Measurements from ENCODE around the gene NUP205.

NUP205 gene, protein sequence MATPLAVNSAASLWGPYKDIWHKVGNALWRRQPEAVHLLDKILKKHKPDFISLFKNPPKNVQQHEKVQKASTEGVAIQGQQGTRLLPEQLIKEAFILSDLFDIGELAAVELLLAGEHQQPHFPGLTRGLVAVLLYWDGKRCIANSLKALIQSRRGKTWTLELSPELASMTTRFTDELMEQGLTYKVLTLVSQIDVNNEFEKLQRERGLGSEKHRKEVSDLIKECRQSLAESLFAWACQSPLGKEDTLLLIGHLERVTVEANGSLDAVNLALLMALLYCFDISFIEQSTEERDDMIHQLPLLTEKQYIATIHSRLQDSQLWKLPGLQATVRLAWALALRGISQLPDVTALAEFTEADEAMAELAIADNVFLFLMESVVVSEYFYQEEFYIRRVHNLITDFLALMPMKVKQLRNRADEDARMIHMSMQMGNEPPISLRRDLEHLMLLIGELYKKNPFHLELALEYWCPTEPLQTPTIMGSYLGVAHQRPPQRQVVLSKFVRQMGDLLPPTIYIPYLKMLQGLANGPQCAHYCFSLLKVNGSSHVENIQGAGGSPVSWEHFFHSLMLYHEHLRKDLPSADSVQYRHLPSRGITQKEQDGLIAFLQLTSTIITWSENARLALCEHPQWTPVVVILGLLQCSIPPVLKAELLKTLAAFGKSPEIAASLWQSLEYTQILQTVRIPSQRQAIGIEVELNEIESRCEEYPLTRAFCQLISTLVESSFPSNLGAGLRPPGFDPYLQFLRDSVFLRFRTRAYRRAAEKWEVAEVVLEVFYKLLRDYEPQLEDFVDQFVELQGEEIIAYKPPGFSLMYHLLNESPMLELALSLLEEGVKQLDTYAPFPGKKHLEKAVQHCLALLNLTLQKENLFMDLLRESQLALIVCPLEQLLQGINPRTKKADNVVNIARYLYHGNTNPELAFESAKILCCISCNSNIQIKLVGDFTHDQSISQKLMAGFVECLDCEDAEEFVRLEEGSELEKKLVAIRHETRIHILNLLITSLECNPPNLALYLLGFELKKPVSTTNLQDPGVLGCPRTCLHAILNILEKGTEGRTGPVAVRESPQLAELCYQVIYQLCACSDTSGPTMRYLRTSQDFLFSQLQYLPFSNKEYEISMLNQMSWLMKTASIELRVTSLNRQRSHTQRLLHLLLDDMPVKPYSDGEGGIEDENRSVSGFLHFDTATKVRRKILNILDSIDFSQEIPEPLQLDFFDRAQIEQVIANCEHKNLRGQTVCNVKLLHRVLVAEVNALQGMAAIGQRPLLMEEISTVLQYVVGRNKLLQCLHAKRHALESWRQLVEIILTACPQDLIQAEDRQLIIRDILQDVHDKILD (N-terminal part only)

GRCh38 chr7:135557455-135558336 lies at the start of gene NUP205:
Gene NUP205, plus strand, starts transcription at chr7:135557917. Its CDS starts 28 bp downstream, at chr7:135557945.
- peak; percentile 84 for DNase-seq (ENCODE audit: low spot score)

DNA sequence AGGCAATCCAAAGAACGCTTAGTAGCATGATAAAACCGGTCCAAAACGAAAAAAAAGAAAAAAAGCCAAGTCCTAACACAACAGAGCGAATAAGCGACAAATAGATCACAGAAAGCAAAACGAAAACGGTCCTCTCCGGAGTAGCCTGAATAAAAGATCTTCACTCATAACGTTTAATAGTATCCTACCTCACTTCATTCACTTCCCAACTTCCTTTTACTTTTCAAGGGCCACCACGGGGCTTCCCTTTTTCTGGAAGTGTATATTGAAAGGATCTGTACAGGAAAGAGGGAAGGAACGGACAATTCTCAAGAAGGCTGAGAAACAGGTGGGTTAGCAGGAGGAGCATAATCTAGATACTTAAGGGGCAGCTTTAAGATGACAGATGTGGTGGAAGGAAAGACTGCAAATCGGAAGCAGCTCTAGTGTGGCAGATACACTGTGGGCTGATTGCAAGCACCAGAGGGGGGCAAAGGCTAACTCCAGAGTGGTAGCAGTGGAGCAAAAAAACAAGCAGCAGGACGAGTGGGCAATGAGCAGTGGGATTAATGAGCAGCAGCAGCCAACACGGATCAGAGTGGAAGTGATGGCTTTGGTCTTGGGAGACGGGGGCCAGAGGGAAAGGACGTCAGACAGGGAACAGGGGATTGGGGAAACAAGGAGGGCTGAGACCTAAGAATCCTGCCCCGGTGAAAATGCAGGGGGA lies 48.7 kb upstream of the NUP205 start:
- peak; percentile 28 for DNase-seq (ENCODE audit: low spot score)

GRCh38 chr7:135509589-135509838 lies 48.2 kb upstream of the NUP205 start:
- DNase-seq (ENCODE audit: low spot score): peak; percentile 33

- DNase-seq (ENCODE audit: low spot score): peak; percentile 95
Measured at GRCh38 chr7:135509839-135510591, 47.7 kb upstream of the NUP205 start, which contains the start of gene CNOT4. Gene CNOT4, minus strand, starts transcription at chr7:135510102. Its CDS starts 71,771 bp downstream, at chr7:135438331.

- no peak for DNase-seq (ENCODE audit: low spot score)
Measured at GRCh38 chr7:135510592-135511183, 47.0 kb upstream of the NUP205 start.

DNA sequence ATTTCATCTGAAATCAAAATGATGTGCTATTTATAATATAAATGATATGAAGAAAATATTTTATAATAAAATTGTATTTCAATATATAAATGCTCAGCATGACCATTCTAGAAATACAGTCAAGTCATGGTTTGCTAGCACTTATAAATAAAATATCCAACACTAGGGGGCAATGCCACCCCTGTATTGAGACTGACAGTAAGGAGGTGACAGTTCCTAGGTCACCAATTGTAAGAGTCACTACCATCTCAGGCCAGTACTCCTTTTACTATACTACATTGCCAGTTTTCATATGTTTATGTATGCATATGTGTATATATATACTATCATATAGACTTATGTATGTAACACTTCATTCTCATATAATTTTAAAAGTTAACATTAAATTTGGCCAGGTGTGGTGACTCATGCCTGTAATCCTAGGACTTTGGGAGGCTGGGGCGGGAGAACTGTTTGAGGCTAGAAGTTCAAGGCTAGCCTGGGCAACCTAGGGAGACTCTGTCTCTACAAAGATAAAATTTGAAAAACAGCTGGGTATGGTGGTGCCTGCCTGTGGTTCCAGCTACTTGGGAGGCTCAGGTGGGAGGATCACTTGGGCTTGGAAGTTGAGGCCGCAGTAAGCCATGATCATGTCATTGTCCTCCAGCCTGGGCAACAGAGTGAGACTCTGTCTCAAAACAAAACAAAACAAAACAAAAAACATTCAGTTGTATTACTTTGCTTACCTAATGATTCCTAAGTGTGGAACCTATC lies 45.4 kb upstream of the NUP205 start:
- DNase-seq (ENCODE audit: low spot score): peak; percentile 35

DNA sequence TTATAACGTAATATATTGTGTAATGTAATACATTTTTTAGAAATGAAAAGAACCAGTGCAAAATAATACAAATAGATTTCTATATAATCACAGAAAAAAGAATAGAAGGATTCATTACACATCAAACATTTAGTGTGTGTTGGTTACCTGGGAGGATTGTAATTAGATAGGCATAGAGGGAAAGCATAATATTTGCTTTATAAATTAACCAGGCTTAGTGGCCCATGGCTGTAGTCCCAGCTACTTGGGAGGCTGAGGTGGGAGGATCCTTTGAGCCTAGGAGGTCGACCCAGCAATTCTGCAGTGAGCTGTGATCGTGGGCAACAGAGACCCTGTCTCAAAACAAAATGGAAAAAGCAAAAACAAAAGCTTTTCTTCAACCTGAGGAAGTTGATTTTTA lies 42.9 kb upstream of the NUP205 start:
- no peak for DNase-seq (ENCODE audit: low spot score)

DNA sequence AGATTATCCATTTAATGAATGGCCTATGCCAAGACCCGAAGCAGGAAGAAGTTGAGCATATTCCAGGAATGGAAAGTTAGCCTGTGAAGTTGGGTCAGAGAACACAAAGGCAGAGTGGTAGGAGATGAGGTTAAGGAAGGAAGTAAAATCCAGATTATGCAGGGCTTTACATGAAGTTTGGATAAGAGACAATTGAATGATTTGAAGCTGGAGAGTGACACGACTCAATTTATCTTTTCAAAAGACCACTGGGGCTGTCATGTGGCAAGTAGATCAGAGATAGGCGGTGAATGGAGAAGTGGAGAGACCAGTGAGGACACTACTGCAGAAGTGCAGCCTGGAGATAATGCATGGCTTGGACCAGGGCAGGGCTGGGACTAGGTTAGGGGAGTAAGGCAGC lies 40.7 kb upstream of the NUP205 start:
- no peak for DNase-seq (ENCODE audit: low spot score)

DNA sequence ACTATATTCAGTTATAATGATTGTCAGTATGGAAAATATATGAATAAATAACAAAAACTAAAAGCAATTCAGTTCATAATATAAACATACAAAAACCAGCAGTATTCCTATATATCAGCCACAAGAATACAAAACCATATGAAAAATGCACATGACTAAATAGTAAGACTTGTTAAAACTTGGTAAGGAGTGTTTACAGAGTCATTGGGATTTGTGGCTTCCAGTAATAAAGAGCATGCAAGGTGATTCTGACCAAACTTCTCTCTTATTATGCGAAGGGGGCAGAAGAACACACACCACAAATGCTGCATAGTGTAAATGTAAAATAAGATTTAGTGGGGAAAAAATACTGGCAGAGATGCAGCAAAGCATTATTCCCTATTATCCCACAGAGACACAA lies 39.0 kb upstream of the NUP205 start:
- DNase-seq (ENCODE audit: low spot score): no peak

DNA sequence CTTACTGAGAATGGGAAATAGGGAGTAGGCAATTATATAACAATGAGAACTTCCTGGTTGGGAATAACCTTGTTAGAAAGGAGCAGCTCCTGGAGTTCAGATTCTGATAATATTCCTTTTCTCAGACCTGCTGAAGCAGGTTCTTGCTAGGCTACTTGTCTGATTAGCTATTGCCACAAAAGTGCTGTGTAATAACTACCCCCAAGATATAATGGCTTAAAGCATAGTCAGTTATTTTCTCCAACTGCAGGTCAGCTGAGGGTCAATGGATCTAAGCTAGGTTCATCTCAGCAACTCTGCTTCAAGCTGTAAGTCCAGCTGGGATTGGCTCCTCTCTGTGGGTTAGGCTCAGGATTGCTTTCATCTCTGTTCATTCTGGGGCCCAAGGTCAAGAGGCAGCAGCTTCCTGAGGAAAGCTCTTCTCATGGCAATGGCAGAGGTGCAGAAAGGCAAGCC lies 38.5 kb upstream of the NUP205 start:
- DNase-seq (ENCODE audit: low spot score): no peak

DNA sequence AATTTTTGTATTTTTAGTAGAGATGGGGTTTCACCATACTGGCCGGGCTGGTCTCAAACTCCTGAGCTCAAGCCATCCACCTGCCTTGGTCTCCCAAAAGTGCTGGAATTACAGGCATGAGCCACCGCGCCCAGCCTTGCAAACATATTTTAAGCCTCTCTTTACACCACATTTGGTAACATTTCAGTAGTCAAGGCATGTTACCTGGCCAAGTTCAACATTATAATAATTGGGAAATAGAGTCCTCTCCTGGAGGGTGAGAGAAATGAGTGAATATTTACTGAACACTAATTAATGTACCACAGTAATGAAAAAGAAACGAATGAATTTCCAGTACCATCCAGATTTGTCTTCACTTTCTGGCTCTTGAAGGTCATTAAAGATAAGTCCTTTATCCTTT lies 37.8 kb upstream of the NUP205 start:
- DNase-seq (ENCODE audit: low spot score): no peak

DNA sequence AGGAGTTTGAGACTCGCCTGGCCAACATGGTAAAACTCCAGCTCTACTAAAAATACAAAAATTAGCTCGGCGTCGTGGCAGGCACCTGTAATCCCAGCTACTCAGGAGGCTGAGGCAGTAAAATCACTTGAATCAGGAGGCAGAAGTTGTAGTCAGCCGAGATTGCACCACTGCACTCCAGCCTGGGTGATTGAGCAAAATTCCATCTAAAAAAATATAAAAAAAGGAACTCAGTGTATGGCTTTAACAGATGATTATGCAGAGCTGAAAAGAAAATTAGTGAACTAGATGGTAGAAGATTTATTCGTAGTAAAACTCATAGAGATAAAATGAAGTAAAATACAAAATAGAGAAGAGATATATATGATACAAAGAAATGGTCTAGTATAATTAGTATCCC lies 35.2 kb upstream of the NUP205 start:
- no peak for DNase-seq (ENCODE audit: low spot score)

DNA sequence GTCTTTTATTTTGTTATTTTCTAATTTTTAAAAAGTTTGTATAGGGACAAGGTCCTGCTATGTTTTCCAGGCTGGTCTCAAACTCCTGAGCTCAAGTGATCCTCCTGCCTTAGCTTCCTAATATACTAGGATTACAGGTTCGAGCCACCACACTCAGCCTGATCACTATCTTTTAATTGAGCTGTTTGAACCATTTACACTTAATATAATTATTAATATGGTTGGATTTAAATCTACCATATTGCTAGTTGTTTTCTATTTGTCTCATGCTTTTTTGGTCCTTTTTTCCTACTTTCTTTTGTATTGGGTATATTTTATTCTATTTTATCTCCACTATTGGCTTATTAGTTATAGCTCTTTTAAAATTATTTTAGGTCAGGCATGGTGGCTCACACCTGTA lies 34.6 kb upstream of the NUP205 start:
- DNase-seq (ENCODE audit: low spot score): no peak

DNA sequence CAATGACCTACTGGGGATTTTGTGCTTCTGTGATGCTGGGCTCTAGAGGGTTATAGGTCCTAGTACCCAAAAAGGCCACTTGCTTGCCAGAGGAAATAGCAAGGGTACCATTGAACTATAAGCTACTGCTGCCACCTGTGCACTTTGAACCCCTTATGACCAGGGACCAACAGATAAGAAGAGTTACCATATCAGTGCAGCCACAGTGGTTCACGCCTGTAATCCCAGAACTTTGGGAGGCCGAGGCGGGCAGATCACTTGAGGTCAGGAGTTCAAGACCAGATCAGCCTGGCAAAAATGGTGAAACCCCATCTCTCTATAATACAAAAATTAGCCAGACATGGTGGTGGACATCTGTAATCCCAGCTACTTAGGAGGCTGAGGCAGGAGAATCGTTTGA lies 32.3 kb upstream of the NUP205 start:
- no peak for DNase-seq (ENCODE audit: low spot score)

- DNase-seq (ENCODE audit: low spot score): no peak
Measured at GRCh38 chr7:135527025-135527424, 30.7 kb upstream of the NUP205 start.

DNA sequence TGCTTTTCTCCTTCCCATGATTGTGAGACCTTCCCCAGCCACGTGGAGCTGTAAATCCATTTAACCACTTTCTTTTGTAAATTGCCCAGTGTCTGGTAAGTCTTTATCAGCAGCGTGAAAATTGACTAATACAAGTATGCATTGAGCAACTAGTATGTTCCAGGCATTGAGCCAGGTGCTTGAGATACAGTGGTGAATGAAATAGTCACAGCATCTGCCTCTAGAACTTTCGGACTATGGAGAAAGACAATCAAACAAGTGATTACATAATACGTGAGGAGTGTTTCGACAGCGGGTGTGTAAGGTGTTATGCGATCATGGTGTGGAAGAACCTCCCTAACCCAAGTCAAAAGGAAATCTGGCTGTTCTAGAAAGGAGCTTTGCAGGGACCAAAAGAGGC lies 21.6 kb upstream of the NUP205 start:
- DNase-seq (ENCODE audit: low spot score): no peak

GRCh38 chr7:135537453-135537852 lies 20.3 kb upstream of the NUP205 start:
- DNase-seq (ENCODE audit: low spot score): no peak

DNA sequence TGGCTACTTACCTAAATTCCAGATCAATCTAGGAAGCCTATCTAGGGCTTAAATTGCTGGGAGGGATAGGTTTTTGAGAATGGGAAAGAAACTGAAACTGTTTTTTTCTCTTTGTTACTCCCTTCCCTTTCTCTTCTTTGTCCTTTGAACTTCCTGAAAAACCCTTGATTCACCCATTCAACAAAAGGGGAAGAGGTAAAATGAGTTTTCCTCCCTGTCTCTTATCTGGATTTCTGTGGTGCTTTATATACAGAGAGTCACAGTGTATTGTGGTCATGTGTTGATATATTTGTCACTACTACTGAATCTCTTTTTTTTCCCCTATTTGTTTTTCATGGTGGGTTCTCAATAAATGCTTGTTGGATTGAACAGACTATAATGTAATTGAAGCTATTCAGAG lies 19.8 kb upstream of the NUP205 start:
- DNase-seq (ENCODE audit: low spot score): no peak

DNA sequence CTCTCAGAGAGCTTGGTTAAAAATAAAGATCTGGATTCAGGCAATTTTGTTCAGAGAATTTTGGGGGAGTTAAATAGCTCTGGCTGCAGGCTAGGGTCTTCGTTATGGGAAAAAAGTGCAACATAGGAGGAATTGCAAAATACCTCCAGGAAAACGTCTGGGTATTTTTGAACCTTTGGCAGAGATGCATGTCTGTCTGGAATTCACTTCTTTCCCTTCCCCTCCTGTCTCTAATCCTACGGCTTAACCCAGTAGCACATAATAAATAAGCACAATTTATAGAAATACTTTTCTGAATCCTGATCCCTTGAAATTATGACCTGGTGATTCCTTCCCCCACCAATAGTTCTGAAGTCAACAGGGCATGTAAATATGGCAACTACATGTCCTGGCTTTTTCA lies 19.3 kb upstream of the NUP205 start:
- DNase-seq (ENCODE audit: low spot score): no peak
